WTC11 (cell line): ENCODE data around the gene ASCC1. TPM values are rescaled to one million over a fixed set of nuclear protein-coding genes. Genes with fewer than 3 reads are reported as not detected.

Experiments
- ATAC-seq: fragments of 200-7000 bp; cut with Tn5 transposase; 2 replicates; pipeline ENCODE4 v1.10.0; 2021; ENCODE audit warnings: mild to moderate bottlenecking, moderate library complexity
- CTCF ChIA-PET: fragments of 300-600 bp; sonication (Branson Sonifier 250); formaldehyde crosslinking; loops from one replicate; lab custom pipeline; 2021; ENCODE audit warnings: antibody characterized with exemption; lab: Charles Lee
- POLR2A ChIA-PET: fragments of 350-600 bp; sonication (Branson Sonifier 250); formaldehyde crosslinking; loops from one replicate; lab custom pipeline; 2021; ENCODE audit warnings: antibody characterized with exemption; lab: Charles Lee
- DNase-seq: peaks from one replicate; pipeline ENCODE4 v3.0.0; 2021; ENCODE audit warnings: low spot score
- H3K27ac Mint-ChIP-seq: 2 replicates; pipeline ENCODE4 v1.8.0; 2021; ENCODE audit warnings: mixed read lengths
- H3K27me3 Mint-ChIP-seq: 2 replicates; pipeline ENCODE4 v1.8.0; 2021; ENCODE audit warnings: low read depth, mild to moderate bottlenecking, moderate library complexity, mixed read lengths
- H3K36me3 Mint-ChIP-seq: 2 replicates; pipeline ENCODE4 v1.8.0; 2021; ENCODE audit warnings: mixed read lengths
- H3K4me1 Mint-ChIP-seq: 2 replicates; pipeline ENCODE4 v1.8.0; 2022; ENCODE audit warnings: mixed read lengths
- H3K4me3 Mint-ChIP-seq: 2 replicates; pipeline ENCODE4 v1.8.0; 2021; ENCODE audit warnings: mild to moderate bottlenecking, moderate library complexity, mixed read lengths
- H3K9me3 Mint-ChIP-seq: 2 replicates; pipeline ENCODE4 v1.8.0; 2021; ENCODE audit warnings: mixed read lengths
- ATF1 ChIP-seq: sonication (generic); formaldehyde crosslinking; IDR thresholded peaks from 2 replicates; pipeline ENCODE4 v1.8.1; 2023; ENCODE audit warnings: mild to moderate bottlenecking, moderate library complexity, missing genetic modification reagents
- CDX4 ChIP-seq: fragments of 250-450 bp; sonication (Bioruptor Pico); IDR thresholded peaks from 2 replicates; pipeline ENCODE4 v1.9.0; 2021; ENCODE audit warnings: moderate library complexity, mild to moderate bottlenecking, inconsistent platforms, borderline replicate concordance
- CTCF ChIP-seq: fragments of 200-600 bp; IDR thresholded peaks from 2 replicates; pipeline ENCODE4 v1.8.0; 2022; ENCODE audit warnings: antibody characterized with exemption
- E2F5 ChIP-seq: sonication (generic); formaldehyde crosslinking; IDR thresholded peaks from 2 replicates; pipeline ENCODE4 v1.8.1; 2022; ENCODE audit warnings: mild to moderate bottlenecking, moderate library complexity, missing genetic modification reagents
- ESRRA ChIP-seq: sonication (generic); formaldehyde crosslinking; IDR thresholded peaks from 2 replicates; pipeline ENCODE4 v1.8.1; 2022; ENCODE audit warnings: mild to moderate bottlenecking, missing genetic modification reagents, borderline replicate concordance
- FOXK1 ChIP-seq: sonication (generic); formaldehyde crosslinking; IDR thresholded peaks from 2 replicates; pipeline ENCODE4 v1.8.0; 2022; ENCODE audit warnings: mild to moderate bottlenecking, moderate library complexity, missing genetic modification reagents
- GABPB1 ChIP-seq: sonication (generic); formaldehyde crosslinking; IDR thresholded peaks from 2 replicates; pipeline ENCODE4 v1.8.1; 2023; ENCODE audit warnings: mild to moderate bottlenecking, missing genetic modification reagents
- HMGA2 ChIP-seq: fragments of 250-450 bp; sonication (Bioruptor Pico); IDR thresholded peaks from 2 replicates; pipeline ENCODE4 v1.4.0; 2021; ENCODE audit warnings: mild to moderate bottlenecking, moderate library complexity
- IRF1 ChIP-seq: sonication (generic); formaldehyde crosslinking; IDR thresholded peaks from 2 replicates; pipeline ENCODE4 v1.8.0; 2023; ENCODE audit warnings: missing genetic modification reagents
- IRF2 ChIP-seq: sonication (generic); formaldehyde crosslinking; IDR thresholded peaks from 2 replicates; pipeline ENCODE4 v1.8.0; 2022; ENCODE audit warnings: low read depth, missing genetic modification reagents, borderline replicate concordance
- KAT7 ChIP-seq: sonication (generic); formaldehyde crosslinking; IDR thresholded peaks from 2 replicates; pipeline ENCODE4 v1.8.1; 2023; ENCODE audit warnings: missing genetic modification reagents, mild to moderate bottlenecking, borderline replicate concordance
- MLX ChIP-seq: sonication (generic); formaldehyde crosslinking; IDR thresholded peaks from 2 replicates; pipeline ENCODE4 v1.8.1; 2023; ENCODE audit warnings: mild to moderate bottlenecking, missing genetic modification reagents, moderate library complexity
- MXD4 ChIP-seq: fragments of 250-450 bp; sonication (Bioruptor Pico); IDR thresholded peaks from 2 replicates; pipeline ENCODE4 v1.8.0; 2021; ENCODE audit warnings: mild to moderate bottlenecking, moderate library complexity, borderline replicate concordance
- NFE2L1 ChIP-seq: sonication (generic); formaldehyde crosslinking; IDR thresholded peaks from 2 replicates; pipeline ENCODE4 v1.8.1; 2023; ENCODE audit warnings: missing genetic modification reagents
- NR3C1 ChIP-seq: sonication (generic); formaldehyde crosslinking; conservative IDR thresholded peaks from 2 replicates; pipeline ENCODE4 v1.8.1; 2023; ENCODE audit warnings: low read depth, mild to moderate bottlenecking, missing genetic modification reagents
- PREB ChIP-seq: sonication (generic); formaldehyde crosslinking; IDR thresholded peaks from 2 replicates; pipeline ENCODE4 v1.8.1; 2022; ENCODE audit warnings: mild to moderate bottlenecking, missing genetic modification reagents, moderate library complexity, borderline replicate concordance
- ZBTB21 ChIP-seq: sonication (generic); formaldehyde crosslinking; IDR thresholded peaks from 2 replicates; pipeline ENCODE4 v1.8.1; 2023; ENCODE audit warnings: mild to moderate bottlenecking, missing genetic modification reagents, borderline replicate concordance
- ZNF138 ChIP-seq: sonication (generic); formaldehyde crosslinking; conservative IDR thresholded peaks from 2 replicates; pipeline ENCODE4 v1.8.1; 2022; ENCODE audit warnings: mild to moderate bottlenecking, moderate library complexity, missing genetic modification reagents
- ZNF317 ChIP-seq: sonication (generic); formaldehyde crosslinking; IDR thresholded peaks from 2 replicates; pipeline ENCODE4 v1.8.1; 2023; ENCODE audit warnings: low read depth, mild to moderate bottlenecking, moderate library complexity, missing genetic modification reagents, borderline replicate concordance
- ZNF512 ChIP-seq: sonication (generic); formaldehyde crosslinking; IDR thresholded peaks from 2 replicates; pipeline ENCODE4 v1.8.1; 2022; ENCODE audit warnings: missing genetic modification reagents, borderline replicate concordance
- ZNF532 ChIP-seq: fragments of 250-450 bp; sonication (Bioruptor Pico); IDR thresholded peaks from 2 replicates; pipeline ENCODE4 v1.9.0; 2021; ENCODE audit warnings: mild to moderate bottlenecking, borderline replicate concordance
- ZSCAN18 ChIP-seq: fragments of 250-450 bp; sonication (Bioruptor Pico); IDR thresholded peaks from 2 replicates; pipeline ENCODE4 v2.1.2; 2022; ENCODE audit warnings: mild to moderate bottlenecking, moderate library complexity
- total RNA-seq: library from RNA; stranded (reverse); gene quantifications from 3 replicates; pipeline ENCODE4 v1.2.3, GENCODE V29; 2021

The ASCC1 gene
- total RNA-seq, 1 experiment from 2014 or later = 30.4 TPM

- TF ChIP-seq IRF2 (CRISPR knock-in tag) = no peak
- no peak for TF ChIP-seq NFE2L1 (CRISPR knock-in tag)
- TF ChIP-seq FOXK1 (CRISPR knock-in tag) = no peak
- no peak for TF ChIP-seq E2F5 (CRISPR knock-in tag)
- no peak for TF ChIP-seq CDX4 (CRISPR knock-in tag)
- TF ChIP-seq ESRRA (CRISPR knock-in tag) = no peak
- TF ChIP-seq ZNF138 (CRISPR knock-in tag) = no peak
- no peak for TF ChIP-seq ZNF317 (CRISPR knock-in tag)
- TF ChIP-seq ATF1 (CRISPR knock-in tag) = no peak
- TF ChIP-seq ZNF512 (CRISPR knock-in tag) = no peak
Observed at GRCh38 chr10:72124989-72125388, 91.1 kb downstream of the ASCC1 start (continued).

GRCh38 chr10:72124381-72124780 is 91.7 kb downstream of the ASCC1 start:
- no peaks in the 10 kb centered on the region for H3K27me3 Mint-ChIP-seq
- TF ChIP-seq IRF2 (CRISPR knock-in tag) (no peak), KAT7 (CRISPR knock-in tag) (no peak), ZNF532 (no peak), GABPB1 (no peak), ZSCAN18 (CRISPR knock-in tag) (no peak), HMGA2 (no peak), IRF1 (no peak), NR3C1 (CRISPR knock-in tag) (no peak), PREB (CRISPR knock-in tag) (no peak), CTCF (no peak), MLX (CRISPR knock-in tag) (no peak), MXD4 (no peak), ZBTB21 (CRISPR knock-in tag) (no peak)
- DNase-seq (no peak), ATAC-seq (no peak)
- POLR2A ChIA-PET = interaction anchor here (0.6 kb wide), 1 partner anchor 197 kb away, joined by 6 read pairs; no protein-coding TSS in a partner anchor
- CTCF ChIA-PET = no interaction called here
- peaks cover 12% of the 10 kb centered on the region for H3K4me1 Mint-ChIP-seq
- no peak overlapping the region for H3K27ac Mint-ChIP-seq
- H3K4me3 Mint-ChIP-seq = no peak overlapping the region
- no peaks in the 10 kb centered on the region; the same call in 1 of the 2 replicates for H3K36me3 Mint-ChIP-seq
- H3K9me3 Mint-ChIP-seq = no peaks in the 10 kb centered on the region
